SU-DHL-6 (cell line): ENCODE results near the gene MORN5.

Experiments
- CTCF ChIP-seq: fragments of 200-600 bp; sonication (generic); IDR thresholded peaks from one replicate; pipeline ENCODE4 v1.5.1; 2017; ENCODE audit warnings: antibody characterized with exemption, mild to moderate bottlenecking, low read length, moderate library complexity; ENCODE audit not compliant: insufficient read depth, poor library complexity, severe bottlenecking
- EZH2phosphoT487 ChIP-seq: fragments of 200-600 bp; sonication (generic), shearing (Covaris generic); conservative IDR thresholded peaks from 2 replicates; pipeline ENCODE4 v1.6.1; 2018; ENCODE audit warnings: mild to moderate bottlenecking, antibody characterized with exemption, low read length, moderate library complexity, mixed read lengths

GRCh38 chr9:122155796-122156195 is 3.9 kb upstream of the MORN5 start:
- TF ChIP-seq CTCF: no peak
- no peak for TF ChIP-seq EZH2phosphoT487
